Fibroblast of the aortic adventitia (primary cell): ENCODE measurements around the gene CDH13. TPM values are rescaled to one million over a fixed set of nuclear protein-coding genes. Genes with fewer than 3 reads are reported as not detected.

Experiments
- DNase-seq: peaks from one replicate; pipeline ENCODE4 v3.0.0-alpha.2; 2010; ENCODE audit warnings: low read depth
- H3K4me3 ChIP-seq: 2 replicates; pipeline ENCODE4 v1.5.1; 2011; ENCODE audit warnings: low read depth, mild to moderate bottlenecking, control low read depth, low read length, moderate library complexity
- total RNA-seq: library from RNA; depleted of rRNA; stranded (reverse); fragments of >200 nt; gene quantifications from 2 replicates; pipeline ENCODE4 v1.2.3, GENCODE V29; 2012; ENCODE audit warnings: low replicate concordance
- TF ChIP-seq, protein P1 (sequence below): IDR thresholded peaks from 2 replicates; pipeline ENCODE4 v1.5.1; 2011; ENCODE audit warnings: mild to moderate bottlenecking, low read length, control low read depth, inconsistent platforms; ENCODE audit not compliant: insufficient read depth

The CDH13 gene
- total RNA-seq, 1 donor: 55.7 TPM

DNA sequence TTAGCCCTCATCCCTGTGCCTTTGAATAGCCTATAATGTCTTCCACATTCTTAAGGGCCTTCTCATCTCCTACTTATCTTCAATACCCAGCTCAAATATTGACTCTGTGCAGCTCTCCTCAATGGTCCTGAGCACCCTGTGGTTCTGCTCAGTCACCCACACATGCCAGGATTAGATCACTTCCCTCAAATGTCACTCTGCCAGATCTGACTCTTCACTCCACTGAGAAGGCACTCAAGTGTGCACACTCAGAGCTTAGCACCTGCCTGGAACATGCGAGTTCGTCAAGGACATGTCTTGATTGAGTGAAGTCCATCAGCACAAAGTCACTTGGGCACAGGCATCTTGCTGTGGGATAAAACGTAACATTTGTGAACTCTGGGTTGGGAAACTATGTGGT lies 404.8 kb downstream of the CDH13 start:
- TF ChIP-seq, protein P1, sequence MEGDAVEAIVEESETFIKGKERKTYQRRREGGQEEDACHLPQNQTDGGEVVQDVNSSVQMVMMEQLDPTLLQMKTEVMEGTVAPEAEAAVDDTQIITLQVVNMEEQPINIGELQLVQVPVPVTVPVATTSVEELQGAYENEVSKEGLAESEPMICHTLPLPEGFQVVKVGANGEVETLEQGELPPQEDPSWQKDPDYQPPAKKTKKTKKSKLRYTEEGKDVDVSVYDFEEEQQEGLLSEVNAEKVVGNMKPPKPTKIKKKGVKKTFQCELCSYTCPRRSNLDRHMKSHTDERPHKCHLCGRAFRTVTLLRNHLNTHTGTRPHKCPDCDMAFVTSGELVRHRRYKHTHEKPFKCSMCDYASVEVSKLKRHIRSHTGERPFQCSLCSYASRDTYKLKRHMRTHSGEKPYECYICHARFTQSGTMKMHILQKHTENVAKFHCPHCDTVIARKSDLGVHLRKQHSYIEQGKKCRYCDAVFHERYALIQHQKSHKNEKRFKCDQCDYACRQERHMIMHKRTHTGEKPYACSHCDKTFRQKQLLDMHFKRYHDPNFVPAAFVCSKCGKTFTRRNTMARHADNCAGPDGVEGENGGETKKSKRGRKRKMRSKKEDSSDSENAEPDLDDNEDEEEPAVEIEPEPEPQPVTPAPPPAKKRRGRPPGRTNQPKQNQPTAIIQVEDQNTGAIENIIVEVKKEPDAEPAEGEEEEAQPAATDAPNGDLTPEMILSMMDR: no peak
- DNase-seq: no peak
- H3K4me3 ChIP-seq: no peak overlapping the region

DNA sequence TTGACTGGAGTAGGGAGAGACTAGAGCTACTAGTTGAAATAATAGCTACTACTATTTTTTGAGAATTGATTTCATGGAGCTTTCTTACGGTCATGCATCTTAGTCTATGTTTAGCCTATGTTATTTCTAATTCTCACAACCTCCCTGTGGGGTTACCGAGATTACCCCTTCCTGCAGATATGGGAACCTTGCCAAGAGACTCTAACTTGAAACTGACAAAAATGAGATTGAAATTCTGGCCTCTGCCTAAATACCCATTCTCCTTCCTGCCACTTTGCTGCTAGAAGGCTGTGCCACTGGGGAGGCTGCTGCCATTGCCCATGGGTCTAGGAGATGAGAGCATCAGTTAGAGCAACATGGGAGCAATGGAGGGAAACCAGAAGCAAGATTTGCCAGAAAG lies 410.3 kb downstream of the CDH13 start:
- H3K4me3 ChIP-seq: no peak overlapping the region
- no peak for DNase-seq
- TF ChIP-seq, protein P1: no peak

DNA sequence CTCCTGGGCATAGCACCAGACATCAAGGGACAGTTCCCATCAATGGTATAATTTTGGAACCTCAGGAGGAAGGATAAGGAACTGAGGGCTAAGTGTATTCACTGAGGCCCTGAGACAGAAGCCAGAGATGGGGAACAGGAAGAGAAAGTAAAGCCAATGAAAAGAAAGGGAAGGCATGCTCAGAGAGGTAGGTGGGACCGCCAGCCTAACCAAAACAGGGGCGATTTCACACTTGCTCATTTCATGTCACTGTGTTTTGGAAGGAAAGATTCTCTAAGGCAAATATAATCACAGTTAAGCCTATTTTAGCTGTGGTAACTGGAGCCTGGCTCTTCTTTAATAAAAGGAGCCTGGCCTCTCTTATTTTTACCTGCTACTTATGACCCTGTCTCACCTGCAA lies 411.1 kb downstream of the CDH13 start:
- TF ChIP-seq, protein P1: no peak
- H3K4me3 ChIP-seq: no peak overlapping the region
- no peak for DNase-seq

DNA sequence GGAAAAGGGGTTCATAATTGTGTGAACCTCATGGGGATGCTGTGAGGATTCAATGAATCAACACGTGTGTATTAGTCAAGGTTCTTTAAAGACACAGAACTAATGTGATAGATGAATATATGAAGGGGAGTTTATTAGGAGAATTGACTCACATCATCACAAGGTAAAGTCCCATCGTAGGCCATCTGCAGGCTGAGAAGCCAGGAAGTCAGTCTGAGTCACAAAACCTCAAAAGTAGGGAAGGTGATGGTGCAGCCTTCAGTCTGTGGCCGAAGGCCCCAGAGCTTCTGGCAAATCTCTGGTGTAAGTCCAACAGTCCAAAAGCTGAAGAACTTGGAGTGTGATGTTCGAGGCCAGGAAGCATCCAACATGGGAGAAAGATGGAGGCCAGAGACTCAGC lies 413.4 kb downstream of the CDH13 start:
- DNase-seq: no peak

DNA sequence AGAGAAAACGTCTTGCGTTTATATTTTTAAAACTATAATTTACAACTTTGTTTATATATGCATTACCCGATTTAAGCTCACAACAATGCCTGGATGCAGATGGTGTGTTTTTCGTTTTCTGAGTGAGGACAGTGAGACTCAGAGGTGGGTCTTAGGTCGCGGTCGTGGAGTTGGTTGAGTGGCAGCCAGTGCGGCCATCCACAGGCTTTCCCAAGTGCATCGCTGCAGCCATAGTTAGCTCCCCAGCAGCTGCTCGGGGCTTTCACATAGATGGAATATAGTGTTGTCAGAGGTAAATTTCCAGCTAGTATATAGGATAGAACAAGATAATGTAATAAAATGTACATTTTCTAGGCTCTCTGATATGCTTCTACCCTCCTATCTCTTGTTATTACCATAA lies 417.8 kb downstream of the CDH13 start:
- TF ChIP-seq, protein P1: no peak
- no peak for DNase-seq
- no peak overlapping the region for H3K4me3 ChIP-seq

More for the DNA sequence above, 413.4 kb downstream of the CDH13 start:
- TF ChIP-seq, protein P1: no peak
- H3K4me3 ChIP-seq: no peak overlapping the region

DNA sequence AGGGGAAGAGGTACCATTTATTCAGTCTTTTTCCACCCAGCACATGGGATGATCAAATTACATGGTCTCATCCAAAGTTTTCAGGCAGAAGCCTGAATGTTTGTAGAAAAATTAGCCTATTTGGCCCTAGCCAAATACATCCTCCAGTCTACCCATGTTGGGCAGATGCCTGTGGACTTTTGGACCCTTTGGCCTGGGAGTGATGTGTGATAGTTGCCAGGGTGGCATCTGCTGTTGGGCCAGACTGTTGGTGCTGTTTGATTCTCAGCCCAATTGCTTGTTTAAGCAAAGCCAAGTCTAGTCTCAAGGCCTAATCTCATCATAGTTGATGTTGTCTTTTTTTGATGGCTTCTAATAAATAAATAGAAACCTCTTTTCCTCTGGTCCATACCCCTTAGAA lies 419.0 kb downstream of the CDH13 start:
- DNase-seq: no peak
- TF ChIP-seq, protein P1: no peak
- no peak overlapping the region for H3K4me3 ChIP-seq

DNA sequence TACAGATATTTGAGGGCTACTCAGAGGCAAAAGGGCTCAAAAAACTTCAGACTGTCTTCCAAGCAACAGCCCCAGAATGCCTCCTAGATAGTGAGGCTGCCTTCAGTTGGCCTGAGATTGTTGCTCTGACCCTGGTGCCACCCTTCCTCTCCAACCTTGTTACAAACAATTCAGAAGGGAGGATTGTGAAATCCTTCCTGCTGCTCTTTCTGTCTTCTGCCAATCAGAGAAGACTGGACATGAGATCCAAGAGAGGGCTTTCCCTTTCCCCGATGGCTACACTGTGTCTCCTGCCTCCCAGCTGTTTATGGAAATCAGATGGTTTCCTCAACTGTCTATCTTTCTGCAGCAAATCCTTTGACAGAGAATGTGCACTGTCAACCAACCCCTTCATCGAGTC lies 419.9 kb downstream of the CDH13 start:
- TF ChIP-seq, protein P1: no peak
- DNase-seq: no peak

More for the DNA sequence above, 419.9 kb downstream of the CDH13 start:
- H3K4me3 ChIP-seq: no peak overlapping the region
